Muscle of leg (tissue), 11 donors: ENCODE measurements around the gene C12orf57. TPM values are rescaled to one million over a fixed set of nuclear protein-coding genes. Genes with fewer than 3 reads are reported as not detected.
A peak's percentile ranks its signal among the peaks of the same experiment; 100 is the strongest.

Source experiments
- DNase-seq: peaks from one replicate; pipeline ENCODE4 v3.0.0; 2013
- H3K27ac ChIP-seq: one replicate; pipeline ENCODE4 v1.5.1; 2013; ENCODE audit warnings: mild to moderate bottlenecking, low read length, control low read depth
- H3K27me3 ChIP-seq: one replicate; pipeline ENCODE4 v1.6.1; 2013; ENCODE audit warnings: low read length; ENCODE audit not compliant: control insufficient read depth, insufficient read depth
- H3K36me3 ChIP-seq: one replicate; pipeline ENCODE4 v1.6.1; 2013; ENCODE audit warnings: low read length; ENCODE audit not compliant: control insufficient read depth, insufficient read depth
- H3K4me1 ChIP-seq: one replicate; pipeline ENCODE4 v1.6.1; 2013; ENCODE audit warnings: low read length; ENCODE audit not compliant: control insufficient read depth, insufficient read depth
- H3K4me3 ChIP-seq: one replicate; pipeline ENCODE4 v1.5.1; 2013; ENCODE audit warnings: low read length, control low read depth
- H3K9me3 ChIP-seq: replicated peaks from 2 replicates; pipeline ENCODE4 v1.6.1; 2013; ENCODE audit warnings: low read depth, low read length; ENCODE audit not compliant: control insufficient read depth
- WGBS: methylation state at CpG from one replicate; pipeline ENCODE4 v1.1.5; 2013; ENCODE audit warnings: missing lambda C conversion rate; ENCODE audit not compliant: insufficient coverage; 5-methylcytosine and 5-hydroxymethylcytosine counted together
- polyA plus RNA-seq, 8 donors: library from polyadenylated mRNA; unstranded; fragments of 120-200 nt; gene quantifications; one replicate each; pipeline versions ENCODE4 v1.2.1 to v1.2.3, GENCODE V29; 2013; ENCODE audit warnings: inconsistent platforms in 1 of 8, low replicate concordance in 1 of 8; ENCODE audit not compliant: insufficient read length in 8 of 8, insufficient read depth in 1 of 8
- total RNA-seq: library from RNA; stranded (reverse); fragments of 120-200 nt; gene quantifications from one replicate; pipeline ENCODE4 v1.2.4, GENCODE V29; 2013

Gene C12orf57
- total and polyA plus RNA-seq, 9 donors, result 135 to 350 (median 187) TPM

- H3K9me3 ChIP-seq, result no peaks in the 10 kb centered on the region
- 60% methylated on average over 1 of the region's 3 CpGs for WGBS
- no peak overlapping the region for H3K4me3 ChIP-seq
- no peak overlapping the region for H3K27ac ChIP-seq
- H3K36me3 ChIP-seq, result peaks cover 85% of the 10 kb centered on the region
- no peaks in the 10 kb centered on the region for H3K4me1 ChIP-seq
- peak; percentile 77 for DNase-seq
- no peaks in the 10 kb centered on the region for H3K27me3 ChIP-seq
Measured at GRCh38 chr12:6978611-6979011, 34.8 kb downstream of the C12orf57 start.

DNA sequence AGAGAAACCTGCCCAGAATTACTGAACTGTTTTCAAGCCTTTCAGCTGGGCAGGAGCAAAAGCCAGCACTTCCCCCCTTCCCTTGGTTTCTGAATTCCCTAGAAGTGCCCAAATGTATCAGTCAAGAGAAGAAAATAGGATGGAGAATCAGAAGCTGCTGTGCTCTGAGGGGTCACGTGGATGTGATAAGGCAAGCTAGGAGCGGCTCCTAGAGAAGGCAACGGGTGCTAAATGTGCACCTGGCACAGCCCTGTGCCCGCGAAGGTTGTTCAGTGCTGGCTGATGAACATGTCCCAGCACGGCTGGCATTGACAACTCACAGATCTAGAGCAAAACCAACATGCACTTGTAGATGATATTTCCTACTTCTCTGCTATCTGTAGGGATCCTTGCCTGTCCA lies 35.2 kb downstream of the C12orf57 start:
- H3K27me3 ChIP-seq, result no peaks in the 10 kb centered on the region
- WGBS, result 82% methylated on average over 5 of the region's 6 CpGs
- no peaks in the 10 kb centered on the region for H3K4me1 ChIP-seq
- H3K4me3 ChIP-seq, result no peak overlapping the region
- no peaks in the 10 kb centered on the region for H3K9me3 ChIP-seq
- H3K36me3 ChIP-seq, result peaks cover 81% of the 10 kb centered on the region
- no peak overlapping the region for H3K27ac ChIP-seq
- no peak for DNase-seq

- H3K4me1 ChIP-seq, result no peaks in the 10 kb centered on the region
- peaks cover 77% of the 10 kb centered on the region for H3K36me3 ChIP-seq
- WGBS, result 83% methylated on average over 2 of the region's 3 CpGs
- H3K27me3 ChIP-seq, result no peaks in the 10 kb centered on the region
- H3K4me3 ChIP-seq, result no peak overlapping the region
- H3K27ac ChIP-seq, result no peak overlapping the region
- DNase-seq, result no peak
- H3K9me3 ChIP-seq, result no peaks in the 10 kb centered on the region
Measured at GRCh38 chr12:6979453-6979852, 35.6 kb downstream of the C12orf57 start.

DNA sequence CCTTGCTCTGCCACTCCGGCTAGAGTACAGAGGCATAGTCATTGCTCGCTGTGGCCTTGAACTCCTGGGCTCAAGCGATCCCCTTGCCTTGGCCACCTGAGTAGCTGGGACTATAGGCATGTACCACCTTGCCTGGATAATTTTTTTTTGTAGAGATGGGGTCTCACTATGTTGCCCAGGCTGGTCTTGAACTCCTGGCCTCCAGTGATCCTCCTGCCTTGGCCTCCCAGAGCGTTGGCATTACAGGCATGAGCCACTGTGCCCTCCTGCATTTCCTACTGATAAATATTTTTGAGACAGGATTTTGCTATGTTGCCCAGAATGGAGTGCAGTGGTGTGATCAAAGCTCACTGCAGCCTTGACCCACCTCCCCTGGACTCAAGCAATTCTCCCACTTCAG lies 36.3 kb downstream of the C12orf57 start:
- Histone ChIP-seq H3K4me3 (no peak overlapping the region), H3K27me3 (no peaks in the 10 kb centered on the region), H3K36me3 (peaks cover 74% of the 10 kb centered on the region), H3K4me1 (no peaks in the 10 kb centered on the region), H3K27ac (no peak overlapping the region), H3K9me3 (no peaks in the 10 kb centered on the region)
- DNase-seq, result no peak
- 94% methylated on average over 3 of the region's 4 CpGs for WGBS

DNA sequence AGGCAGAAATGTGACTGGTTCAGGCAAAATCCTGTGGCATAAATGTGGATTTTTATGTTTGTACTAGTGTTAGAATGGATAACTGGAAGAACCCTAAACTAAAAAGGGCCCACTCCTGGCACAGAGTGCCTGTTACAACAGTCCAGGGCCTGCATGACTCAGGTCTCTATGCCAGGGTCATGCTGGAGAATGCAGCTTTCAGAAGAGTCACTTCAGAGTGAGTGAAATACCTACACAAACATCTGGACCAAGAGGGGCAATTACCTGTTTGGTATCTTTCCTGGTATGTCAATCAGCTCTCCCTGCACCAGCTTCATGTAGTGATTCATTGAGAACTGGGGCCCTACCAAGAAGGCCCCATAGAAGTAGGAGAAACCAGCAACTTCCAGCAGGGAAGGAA lies 36.9 kb downstream of the C12orf57 start:
- Histone ChIP-seq H3K36me3 (peaks cover 67% of the 10 kb centered on the region), H3K9me3 (no peaks in the 10 kb centered on the region), H3K27me3 (no peaks in the 10 kb centered on the region), H3K4me1 (no peaks in the 10 kb centered on the region), H3K4me3 (no peak overlapping the region), H3K27ac (no peak overlapping the region)
- no peak for DNase-seq

- no peaks in the 10 kb centered on the region for H3K9me3 ChIP-seq
- H3K4me1 ChIP-seq, result no peaks in the 10 kb centered on the region
- H3K4me3 ChIP-seq, result no peak overlapping the region
- peaks cover 63% of the 10 kb centered on the region for H3K36me3 ChIP-seq
- no peak for DNase-seq
- H3K27me3 ChIP-seq, result no peaks in the 10 kb centered on the region
- 70% methylated on average over 2 of the region's 10 CpGs for WGBS
- H3K27ac ChIP-seq, result no peak overlapping the region
Measured at GRCh38 chr12:6981152-6982052, 37.6 kb downstream of the C12orf57 start.

GRCh38 chr12:6982532-6982931 lies 38.7 kb downstream of the C12orf57 start:
- H3K27me3 ChIP-seq, result no peaks in the 10 kb centered on the region
- H3K27ac ChIP-seq, result no peak overlapping the region
- H3K4me3 ChIP-seq, result no peak overlapping the region
- no peaks in the 10 kb centered on the region for H3K4me1 ChIP-seq
- peaks cover 57% of the 10 kb centered on the region for H3K36me3 ChIP-seq
- no peaks in the 10 kb centered on the region for H3K9me3 ChIP-seq
- DNase-seq, result no peak
- WGBS, result 83% methylated on average over 2 of the region's 7 CpGs

GRCh38 chr12:6987956-6988553 lies 44.2 kb downstream of the C12orf57 start:
- no peaks in the 10 kb centered on the region for H3K4me1 ChIP-seq
- peaks cover 29% of the 10 kb centered on the region for H3K36me3 ChIP-seq
- 87% methylated on average over 9 of the region's 11 CpGs for WGBS
- H3K27me3 ChIP-seq, result no peaks in the 10 kb centered on the region
- no peak overlapping the region for H3K4me3 ChIP-seq
- no peaks in the 10 kb centered on the region for H3K9me3 ChIP-seq
- DNase-seq, result no peak
- no peak overlapping the region for H3K27ac ChIP-seq

Other genes starting within 250 kb of the C12orf57 start
- 0.49 TPM for gene PIANP, start 243.2 kb upstream of the C12orf57 start, total RNA-seq
- 1 to 10 TPM; 2.4 to 8.4 (median 5.6) TPM for gene PIANP, start 243.2 kb upstream of the C12orf57 start, polyA plus RNA-seq
- gene COPS7A, start 220.0 kb upstream of the C12orf57 start, total RNA-seq, result 53.6 TPM
- gene COPS7A, start 220.0 kb upstream of the C12orf57 start, polyA plus RNA-seq, result 10 to 100 TPM; 59.0 to 68.7 (median 64.7) TPM
- gene MLF2, start 190.9 kb upstream of the C12orf57 start, total RNA-seq, result 88.2 TPM
- 100 to 1,000 TPM; 122 to 161 (median 148) TPM for gene MLF2, start 190.9 kb upstream of the C12orf57 start, polyA plus RNA-seq
- 87.5 TPM for gene PTMS, start 177.7 kb upstream of the C12orf57 start, total RNA-seq
- gene PTMS, start 177.7 kb upstream of the C12orf57 start, polyA plus RNA-seq, result 100 to 1,000 TPM; 362 to 529 (median 482) TPM
- gene LAG3, start 171.5 kb upstream of the C12orf57 start, total RNA-seq, result 0.18 TPM
- gene LAG3, start 171.5 kb upstream of the C12orf57 start, polyA plus RNA-seq, result 1 to 10 TPM in 3 of 8 donors, under 1 TPM in 5; 0.42 to 1.2 (median 0.67) TPM
- 3.1 TPM for gene CD4, start 154.5 kb upstream of the C12orf57 start, total RNA-seq
- gene CD4, start 154.5 kb upstream of the C12orf57 start, polyA plus RNA-seq, result 1 to 10 TPM; 5.0 to 9.7 (median 7.0) TPM
- 11.3 TPM for gene GPR162, start 122.2 kb upstream of the C12orf57 start, total RNA-seq
- gene GPR162, start 122.2 kb upstream of the C12orf57 start, polyA plus RNA-seq, result 10 to 100 TPM; 16.3 to 27.3 (median 20.6) TPM
- 23.1 TPM for gene P3H3, start 115.6 kb upstream of the C12orf57 start, total RNA-seq
- 10 to 100 TPM; 33.6 to 70.5 (median 46.5) TPM for gene P3H3, start 115.6 kb upstream of the C12orf57 start, polyA plus RNA-seq
- gene GNB3, start 103.1 kb upstream of the C12orf57 start, total RNA-seq, result 4.7 TPM
- gene GNB3, start 103.1 kb upstream of the C12orf57 start, polyA plus RNA-seq, result 10 to 100 TPM; 12.9 to 41.7 (median 22.8) TPM
- 14.0 TPM for gene CDCA3, start 92.7 kb upstream of the C12orf57 start, total RNA-seq
- 10 to 100 TPM; 16.4 to 27.6 (median 21.3) TPM for gene CDCA3, start 92.7 kb upstream of the C12orf57 start, polyA plus RNA-seq
- gene USP5, start 91.9 kb upstream of the C12orf57 start, total RNA-seq, result 60.2 TPM
- gene USP5, start 91.9 kb upstream of the C12orf57 start, polyA plus RNA-seq, result 10 to 100 TPM; 56.2 to 73.9 (median 65.9) TPM
- 1,287 TPM for gene TPI1, start 76.5 kb upstream of the C12orf57 start, total RNA-seq
- 1,000 to 10,000 TPM in 1 of 8 donors, 100 to 1,000 TPM in 7; 707 to 1,049 (median 940) TPM for gene TPI1, start 76.5 kb upstream of the C12orf57 start, polyA plus RNA-seq
- gene SPSB2, start 70.7 kb upstream of the C12orf57 start, total RNA-seq, result 3.2 TPM
- 1 to 10 TPM; 3.9 to 8.4 (median 6.8) TPM for gene SPSB2, start 70.7 kb upstream of the C12orf57 start, polyA plus RNA-seq
- 5.7 TPM for gene LRRC23, start 39.2 kb upstream of the C12orf57 start, total RNA-seq
- 10 to 100 TPM in 5 of 8 donors, 1 to 10 TPM in 3; 6.8 to 13.7 (median 11.0) TPM for gene LRRC23, start 39.2 kb upstream of the C12orf57 start, polyA plus RNA-seq
- 4.3 TPM for gene ENO2, start 29.4 kb upstream of the C12orf57 start, total RNA-seq
- gene ENO2, start 29.4 kb upstream of the C12orf57 start, polyA plus RNA-seq, result 10 to 100 TPM in 1 of 8 donors, 1 to 10 TPM in 7; 6.4 to 10.2 (median 7.5) TPM
- 11.1 TPM for gene ATN1, start 16.1 kb upstream of the C12orf57 start, total RNA-seq
- gene ATN1, start 16.1 kb upstream of the C12orf57 start, polyA plus RNA-seq, result 100 to 1,000 TPM in 1 of 8 donors, 10 to 100 TPM in 7; 65.4 to 101 (median 90.2) TPM
- gene RNU7-1, start 206 bp upstream of the C12orf57 start, total RNA-seq, result not detected
- gene RNU7-1, start 206 bp upstream of the C12orf57 start, polyA plus RNA-seq, result not detected
- 5.8 TPM for gene PTPN6, start 7.3 kb downstream of the C12orf57 start, total RNA-seq
- 1 to 10 TPM; 4.0 to 8.1 (median 6.0) TPM for gene PTPN6, start 7.3 kb downstream of the C12orf57 start, polyA plus RNA-seq
- gene PHB2, start 26.6 kb downstream of the C12orf57 start, total RNA-seq, result 301 TPM
- gene PHB2, start 26.6 kb downstream of the C12orf57 start, polyA plus RNA-seq, result 100 to 1,000 TPM; 285 to 322 (median 310) TPM
- gene EMG1, start 26.9 kb downstream of the C12orf57 start, total RNA-seq, result 38.0 TPM
- 10 to 100 TPM; 27.6 to 32.9 (median 30.6) TPM for gene EMG1, start 26.9 kb downstream of the C12orf57 start, polyA plus RNA-seq
- 7.8 TPM for gene LPCAT3, start 74.5 kb downstream of the C12orf57 start, total RNA-seq
- gene LPCAT3, start 74.5 kb downstream of the C12orf57 start, polyA plus RNA-seq, result 10 to 100 TPM; 15.9 to 23.2 (median 19.1) TPM
- 91.1 TPM for gene C1S, start 116.7 kb downstream of the C12orf57 start, total RNA-seq
- gene C1S, start 116.7 kb downstream of the C12orf57 start, polyA plus RNA-seq, result 10 to 100 TPM; 56.2 to 94.2 (median 77.6) TPM
- gene C1R, start 148.4 kb downstream of the C12orf57 start, total RNA-seq, result 87.7 TPM
- 100 to 1,000 TPM in 1 of 8 donors, 10 to 100 TPM in 7; 75.0 to 105 (median 96.2) TPM for gene C1R, start 148.4 kb downstream of the C12orf57 start, polyA plus RNA-seq
- 13.3 TPM for gene C1RL, start 165.2 kb downstream of the C12orf57 start, total RNA-seq
- 10 to 100 TPM; 11.2 to 18.6 (median 12.9) TPM for gene C1RL, start 165.2 kb downstream of the C12orf57 start, polyA plus RNA-seq
- gene RBP5, start 184.9 kb downstream of the C12orf57 start, total RNA-seq, result 0.49 TPM
- 1 to 10 TPM; 1.6 to 6.5 (median 3.6) TPM for gene RBP5, start 184.9 kb downstream of the C12orf57 start, polyA plus RNA-seq
- 7.2 TPM for gene CLSTN3, start 186.3 kb downstream of the C12orf57 start, total RNA-seq
- gene CLSTN3, start 186.3 kb downstream of the C12orf57 start, polyA plus RNA-seq, result 10 to 100 TPM; 17.1 to 27.2 (median 20.5) TPM
- 26.0 TPM for gene PEX5, start 245.7 kb downstream of the C12orf57 start, total RNA-seq
- gene PEX5, start 245.7 kb downstream of the C12orf57 start, polyA plus RNA-seq, result 10 to 100 TPM; 34.1 to 44.8 (median 38.8) TPM